ENCODE data around the gene SYNC. TPM values are rescaled to one million over a fixed set of nuclear protein-coding genes. Genes with fewer than 3 reads are reported as not detected.

SYNC gene
- total and polyA plus RNA-seq, 9 of the 15 experiments (the other 6 are each of a cell fraction or from before 2014, with no cell fraction given), result 0.49 to 1.1 (median 0.87) TPM

- TF ChIP-seq, protein P1, sequence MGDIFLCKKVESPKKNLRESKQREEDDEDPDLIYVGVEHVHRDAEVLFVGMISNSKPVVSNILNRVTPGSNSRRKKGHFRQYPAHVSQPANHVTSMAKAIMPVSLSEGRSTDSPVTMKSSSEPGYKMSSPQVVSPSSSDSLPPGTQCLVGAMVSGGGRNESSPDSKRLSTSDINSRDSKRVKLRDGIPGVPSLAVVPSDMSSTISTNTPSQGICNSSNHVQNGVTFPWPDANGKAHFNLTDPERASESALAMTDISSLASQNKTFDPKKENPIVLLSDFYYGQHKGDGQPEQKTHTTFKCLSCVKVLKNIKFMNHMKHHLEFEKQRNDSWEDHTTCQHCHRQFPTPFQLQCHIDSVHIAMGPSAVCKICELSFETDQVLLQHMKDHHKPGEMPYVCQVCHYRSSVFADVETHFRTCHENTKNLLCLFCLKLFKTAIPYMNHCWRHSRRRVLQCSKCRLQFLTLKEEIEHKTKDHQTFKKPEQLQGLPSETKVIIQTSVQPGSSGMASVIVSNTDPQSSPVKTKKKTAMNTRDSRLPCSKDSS (IDR thresholded peaks at IDR 0.05; ENCODE audit: low read depth, partially characterized antibody), result no peak
- TF ChIP-seq ZSCAN32 (CRISPR knock-in tag; IDR thresholded peaks at IDR 0.05), result no peak
- TF ChIP-seq ZNF76 (CRISPR knock-in tag; IDR thresholded peaks at IDR 0.05; ENCODE audit: borderline replicate concordance), result no peak
- TF ChIP-seq DNMT1 (IDR thresholded peaks at IDR 0.05), result 0 out of 2 replicates have a peak, but pooled peaks have one; percentile 10
- TF ChIP-seq ZNF395 (CRISPR knock-in tag; IDR thresholded peaks at IDR 0.05), result no peak; the same call in 1 of the 2 replicates
- TF ChIP-seq, protein P2, sequence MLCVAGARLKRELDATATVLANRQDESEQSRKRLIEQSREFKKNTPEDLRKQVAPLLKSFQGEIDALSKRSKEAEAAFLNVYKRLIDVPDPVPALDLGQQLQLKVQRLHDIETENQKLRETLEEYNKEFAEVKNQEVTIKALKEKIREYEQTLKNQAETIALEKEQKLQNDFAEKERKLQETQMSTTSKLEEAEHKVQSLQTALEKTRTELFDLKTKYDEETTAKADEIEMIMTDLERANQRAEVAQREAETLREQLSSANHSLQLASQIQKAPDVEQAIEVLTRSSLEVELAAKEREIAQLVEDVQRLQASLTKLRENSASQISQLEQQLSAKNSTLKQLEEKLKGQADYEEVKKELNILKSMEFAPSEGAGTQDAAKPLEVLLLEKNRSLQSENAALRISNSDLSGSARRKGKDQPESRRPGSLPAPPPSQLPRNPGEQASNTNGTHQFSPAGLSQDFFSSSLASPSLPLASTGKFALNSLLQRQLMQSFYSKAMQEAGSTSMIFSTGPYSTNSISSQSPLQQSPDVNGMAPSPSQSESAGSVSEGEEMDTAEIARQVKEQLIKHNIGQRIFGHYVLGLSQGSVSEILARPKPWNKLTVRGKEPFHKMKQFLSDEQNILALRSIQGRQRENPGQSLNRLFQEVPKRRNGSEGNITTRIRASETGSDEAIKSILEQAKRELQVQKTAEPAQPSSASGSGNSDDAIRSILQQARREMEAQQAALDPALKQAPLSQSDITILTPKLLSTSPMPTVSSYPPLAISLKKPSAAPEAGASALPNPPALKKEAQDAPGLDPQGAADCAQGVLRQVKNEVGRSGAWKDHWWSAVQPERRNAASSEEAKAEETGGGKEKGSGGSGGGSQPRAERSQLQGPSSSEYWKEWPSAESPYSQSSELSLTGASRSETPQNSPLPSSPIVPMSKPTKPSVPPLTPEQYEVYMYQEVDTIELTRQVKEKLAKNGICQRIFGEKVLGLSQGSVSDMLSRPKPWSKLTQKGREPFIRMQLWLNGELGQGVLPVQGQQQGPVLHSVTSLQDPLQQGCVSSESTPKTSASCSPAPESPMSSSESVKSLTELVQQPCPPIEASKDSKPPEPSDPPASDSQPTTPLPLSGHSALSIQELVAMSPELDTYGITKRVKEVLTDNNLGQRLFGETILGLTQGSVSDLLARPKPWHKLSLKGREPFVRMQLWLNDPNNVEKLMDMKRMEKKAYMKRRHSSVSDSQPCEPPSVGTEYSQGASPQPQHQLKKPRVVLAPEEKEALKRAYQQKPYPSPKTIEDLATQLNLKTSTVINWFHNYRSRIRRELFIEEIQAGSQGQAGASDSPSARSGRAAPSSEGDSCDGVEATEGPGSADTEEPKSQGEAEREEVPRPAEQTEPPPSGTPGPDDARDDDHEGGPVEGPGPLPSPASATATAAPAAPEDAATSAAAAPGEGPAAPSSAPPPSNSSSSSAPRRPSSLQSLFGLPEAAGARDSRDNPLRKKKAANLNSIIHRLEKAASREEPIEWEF (CRISPR knock-in tag; IDR thresholded peaks at IDR 0.05), result no peak
- no peak for TF ChIP-seq NFATC3 (IDR thresholded peaks at IDR 0.05)
- TF ChIP-seq NFIX (CRISPR knock-in tag; IDR thresholded peaks at IDR 0.05; ENCODE audit: low read depth), result no peak
- TF ChIP-seq, protein P3, sequence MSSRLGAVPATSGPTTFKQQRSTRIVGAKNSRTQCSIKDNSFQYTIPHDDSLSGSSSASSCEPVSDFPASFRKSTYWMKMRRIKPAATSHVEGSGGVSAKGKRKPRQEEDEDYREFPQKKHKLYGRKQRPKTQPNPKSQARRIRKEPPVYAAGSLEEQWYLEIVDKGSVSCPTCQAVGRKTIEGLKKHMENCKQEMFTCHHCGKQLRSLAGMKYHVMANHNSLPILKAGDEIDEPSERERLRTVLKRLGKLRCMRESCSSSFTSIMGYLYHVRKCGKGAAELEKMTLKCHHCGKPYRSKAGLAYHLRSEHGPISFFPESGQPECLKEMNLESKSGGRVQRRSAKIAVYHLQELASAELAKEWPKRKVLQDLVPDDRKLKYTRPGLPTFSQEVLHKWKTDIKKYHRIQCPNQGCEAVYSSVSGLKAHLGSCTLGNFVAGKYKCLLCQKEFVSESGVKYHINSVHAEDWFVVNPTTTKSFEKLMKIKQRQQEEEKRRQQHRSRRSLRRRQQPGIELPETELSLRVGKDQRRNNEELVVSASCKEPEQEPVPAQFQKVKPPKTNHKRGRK (tag; IDR thresholded peaks at IDR 0.05), result 0 out of 2 replicates have a peak, but pooled peaks have one; percentile 19
- TF ChIP-seq C11orf30 (IDR thresholded peaks at IDR 0.05; ENCODE audit: low read depth), result no peak
- no peak for TF ChIP-seq KDM2B (CRISPR knock-in tag; IDR thresholded peaks at IDR 0.05)
- no peak for TF ChIP-seq MAFK (IDR thresholded peaks at IDR 0.05; ENCODE audit: low read length)
- TF ChIP-seq SMC3 (conservative IDR thresholded peaks at IDR 0.05; ENCODE audit: insufficient read depth, low read depth, low read length), result no peak
- TF ChIP-seq ARHGAP35 (IDR thresholded peaks at IDR 0.05; ENCODE audit: partially characterized antibody), result peak; percentile 66
- TF ChIP-seq GABPA (tag; conservative IDR thresholded peaks at IDR 0.05; ENCODE audit: low read depth), result no peak
- no peak; the same call in none of the 2 replicates for TF ChIP-seq ELF1 (tag; IDR thresholded peaks at IDR 0.05)
- no peak for TF ChIP-seq ETV6 (IDR thresholded peaks at IDR 0.05; ENCODE audit: borderline replicate concordance in 1 of 2, low read depth in 2 of 2, low read length in 1 of 2)
- TF ChIP-seq ETV6 (CRISPR knock-in tag; IDR thresholded peaks at IDR 0.05; ENCODE audit: borderline replicate concordance), result no peak
- no peak for TF ChIP-seq MCM2 (IDR thresholded peaks at IDR 0.05; ENCODE audit: low read depth)
- TF ChIP-seq CSDE1 (IDR thresholded peaks at IDR 0.05), result peak in 1 of 2 experiments; percentile 15; a peak in 1 of 4 replicates
These were observed 23.0 kb upstream of the SYNC start (continued) for GRCh38 chr1:32725615-32725982.

All from K562 (cell line).